IPS-NIHi11 (cell line): ENCODE results near the gene DHDDS.
"Not testable (repeated sequence)": the region's sequence is repeated elsewhere in the genome, so short reads cannot be mapped to it uniquely, and the experiment has no call there.

Experiments
- DNase-seq: peaks from one replicate; pipeline ENCODE4 v3.0.0; 2012; ENCODE audit warnings: mixed read lengths, low spot score

The DHDDS gene

GRCh38 chr1:26431979-26432695, at the start of gene DHDDS:
Gene DHDDS, plus strand, starts transcription at chr1:26432321. Its CDS starts 625 bp downstream, at chr1:26432946.
- DNase-seq = peak; percentile 98

GRCh38 chr1:26384076-26384475, 48.0 kb upstream of the DHDDS start:
- no peak for DNase-seq

- not testable (repeated sequence) for DNase-seq
These were observed 47.1 kb upstream of the DHDDS start for GRCh38 chr1:26385063-26385462.

- no peak for DNase-seq
These were observed 44.7 kb upstream of the DHDDS start for GRCh38 chr1:26387447-26387846.

GRCh38 chr1:26388791-26389445, 43.2 kb upstream of the DHDDS start:
- no peak for DNase-seq

- no peak for DNase-seq
These were observed 42.4 kb upstream of the DHDDS start for GRCh38 chr1:26389604-26390247.

- peak; percentile 80 for DNase-seq
These were observed 40.7 kb upstream of the DHDDS start for GRCh38 chr1:26391450-26391849.

GRCh38 chr1:26395754-26396153, 36.4 kb upstream of the DHDDS start:
- DNase-seq = no peak

- no peak for DNase-seq
These were observed 33.1 kb upstream of the DHDDS start for GRCh38 chr1:26399034-26399433.

- no peak for DNase-seq
These were observed 30.2 kb upstream of the DHDDS start for GRCh38 chr1:26401891-26402290.

- DNase-seq = no peak
These were observed 28.5 kb upstream of the DHDDS start for GRCh38 chr1:26403656-26404055.

GRCh38 chr1:26404641-26405040, 27.5 kb upstream of the DHDDS start:
- DNase-seq = no peak

- DNase-seq = no peak
These were observed 26.7 kb upstream of the DHDDS start for GRCh38 chr1:26405281-26405915.

- peak; percentile 74 for DNase-seq
These were observed 23.5 kb upstream of the DHDDS start for GRCh38 chr1:26408604-26409003.

GRCh38 chr1:26409191-26409807, 22.8 kb upstream of the DHDDS start:
- DNase-seq = peak; percentile 58

- DNase-seq = no peak
These were observed 21.2 kb upstream of the DHDDS start, which contains the start of gene LIN28A for GRCh38 chr1:26410706-26411623. Gene LIN28A, plus strand, starts transcription at chr1:26410817. Its CDS starts 75 bp downstream, at chr1:26410892.

- no peak for DNase-seq
These were observed 20.5 kb upstream of the DHDDS start for GRCh38 chr1:26411624-26412074.

- DNase-seq = peak; percentile 63
These were observed 19.8 kb upstream of the DHDDS start for GRCh38 chr1:26412180-26412840.

GRCh38 chr1:26413031-26413430, 19.1 kb upstream of the DHDDS start:
- no peak for DNase-seq

- peak; percentile 75 for DNase-seq
These were observed 14.9 kb upstream of the DHDDS start for GRCh38 chr1:26417111-26417759.
